ENCODE results near the gene SRSF3. TPM values are rescaled to one million over a fixed set of nuclear protein-coding genes. Genes with fewer than 3 reads are reported as not detected.

The SRSF3 gene
- total and polyA plus RNA-seq, 9 of the 15 experiments (the other 6 are each of a cell fraction or from before 2014, with no cell fraction given), result 337 to 1,200 (median 518) TPM

GRCh38 chr6:36545767-36546307, 48.3 kb upstream of the SRSF3 start (continued):
- TF ChIP-seq TRIM25 (IDR thresholded peaks at IDR 0.05; ENCODE audit: borderline replicate concordance) (no peak), JUND (IDR thresholded peaks at IDR 0.05; ENCODE audit: borderline replicate concordance, low read depth, low read length) (no peak), JUND (tag; IDR thresholded peaks at IDR 0.05; ENCODE audit: borderline replicate concordance, low read depth, low read length) (no peak), NR2C1 (IDR thresholded peaks at IDR 0.05) (no peak), NR2C1 (tag; IDR thresholded peaks at IDR 0.05) (no peak), ZNF449 (CRISPR knock-in tag; IDR thresholded peaks at IDR 0.05) (no peak), E2F1 (CRISPR knock-in tag; IDR thresholded peaks at IDR 0.05) (no peak), MBD2 (IDR thresholded peaks at IDR 0.05; ENCODE audit: borderline replicate concordance, low read depth) (no peak), HNRNPL (IDR thresholded peaks at IDR 0.05; ENCODE audit: low read depth, low read length) (no peak), ZNF174 (CRISPR knock-in tag; IDR thresholded peaks at IDR 0.05) (no peak), TCF15 (CRISPR knock-in tag; IDR thresholded peaks at IDR 0.05) (no peak), CHD2 (IDR thresholded peaks at IDR 0.05; ENCODE audit: low read depth, low read length) (no peak), ZNF354B (CRISPR knock-in tag; IDR thresholded peaks at IDR 0.05) (no peak), TEAD1 (CRISPR knock-in tag; IDR thresholded peaks at IDR 0.05) (no peak), UBTF (IDR thresholded peaks at IDR 0.05; ENCODE audit: borderline replicate concordance in 1 of 2, low read depth in 2 of 2, low read length in 2 of 2) (peak; percentile 3 to 41; a peak in 1 of 4 replicates), ZNF830 (CRISPR knock-in tag; IDR thresholded peaks at IDR 0.05) (no peak)
- TF ChIP-seq, protein P1, sequence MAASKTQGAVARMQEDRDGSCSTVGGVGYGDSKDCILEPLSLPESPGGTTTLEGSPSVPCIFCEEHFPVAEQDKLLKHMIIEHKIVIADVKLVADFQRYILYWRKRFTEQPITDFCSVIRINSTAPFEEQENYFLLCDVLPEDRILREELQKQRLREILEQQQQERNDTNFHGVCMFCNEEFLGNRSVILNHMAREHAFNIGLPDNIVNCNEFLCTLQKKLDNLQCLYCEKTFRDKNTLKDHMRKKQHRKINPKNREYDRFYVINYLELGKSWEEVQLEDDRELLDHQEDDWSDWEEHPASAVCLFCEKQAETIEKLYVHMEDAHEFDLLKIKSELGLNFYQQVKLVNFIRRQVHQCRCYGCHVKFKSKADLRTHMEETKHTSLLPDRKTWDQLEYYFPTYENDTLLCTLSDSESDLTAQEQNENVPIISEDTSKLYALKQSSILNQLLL (CRISPR knock-in tag; IDR thresholded peaks at IDR 0.05; ENCODE audit: borderline replicate concordance), result no peak
- TF ChIP-seq, protein P2, sequence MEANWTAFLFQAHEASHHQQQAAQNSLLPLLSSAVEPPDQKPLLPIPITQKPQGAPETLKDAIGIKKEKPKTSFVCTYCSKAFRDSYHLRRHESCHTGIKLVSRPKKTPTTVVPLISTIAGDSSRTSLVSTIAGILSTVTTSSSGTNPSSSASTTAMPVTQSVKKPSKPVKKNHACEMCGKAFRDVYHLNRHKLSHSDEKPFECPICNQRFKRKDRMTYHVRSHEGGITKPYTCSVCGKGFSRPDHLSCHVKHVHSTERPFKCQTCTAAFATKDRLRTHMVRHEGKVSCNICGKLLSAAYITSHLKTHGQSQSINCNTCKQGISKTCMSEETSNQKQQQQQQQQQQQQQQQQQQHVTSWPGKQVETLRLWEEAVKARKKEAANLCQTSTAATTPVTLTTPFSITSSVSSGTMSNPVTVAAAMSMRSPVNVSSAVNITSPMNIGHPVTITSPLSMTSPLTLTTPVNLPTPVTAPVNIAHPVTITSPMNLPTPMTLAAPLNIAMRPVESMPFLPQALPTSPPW (CRISPR knock-in tag; IDR thresholded peaks at IDR 0.05), result no peak
